Measurements from ENCODE around the gene SPNS2.

GRCh38 chr17:4479982-4480751 lies 18.5 kb upstream of the SPNS2 start:
- TF ChIP-seq ZFP3 (CRISPR knock-in tag; IDR thresholded peaks at IDR 0.05) (no peak), ZNF8 (CRISPR knock-in tag; IDR thresholded peaks at IDR 0.05) (no peak), ISL1 (CRISPR knock-in tag; IDR thresholded peaks at IDR 0.05) (no peak), ESRRG (CRISPR knock-in tag; IDR thresholded peaks at IDR 0.05) (no peak), SNAI2 (CRISPR knock-in tag; IDR thresholded peaks at IDR 0.05) (no peak), PPARA (CRISPR knock-in tag; IDR thresholded peaks at IDR 0.05; ENCODE audit: borderline replicate concordance) (no peak), PATZ1 (CRISPR knock-in tag; IDR thresholded peaks at IDR 0.05; ENCODE audit: borderline replicate concordance) (no peak), ZFP30 (CRISPR knock-in tag; IDR thresholded peaks at IDR 0.05) (no peak), CREB5 (CRISPR knock-in tag; IDR thresholded peaks at IDR 0.05; ENCODE audit: low read depth) (no peak), RARB (CRISPR knock-in tag; IDR thresholded peaks at IDR 0.05) (no peak), BACH2 (CRISPR knock-in tag; IDR thresholded peaks at IDR 0.05; ENCODE audit: borderline replicate concordance) (no peak)
